Activated CD4-positive, alpha-beta T cell treated with anti-CD3 and anti-CD28 coated beads, Interleukin-2, amount 50 U/mL, for 24 hours (primary cell): ENCODE data around the gene SUPT5H.
A peak's percentile ranks its signal among the peaks of the same experiment; 100 is the strongest.

Experiments
- DNase-seq, 2 donors: peaks; one replicate each; pipeline ENCODE4 v3.0.0-alpha.2; 2020; ENCODE audit warnings: low read depth in 1 of 2, low spot score in 1 of 2

Gene SUPT5H

GRCh38 chr19:39496063-39496462 is 50.7 kb downstream of the SUPT5H start:
- no peak for DNase-seq

GRCh38 chr19:39497701-39497995 is 52.3 kb downstream of the SUPT5H start:
- no peak for DNase-seq

GRCh38 chr19:39497996-39498797 is 52.8 kb downstream of the SUPT5H start:
- no peak for DNase-seq

- DNase-seq: no peak
Observed at GRCh38 chr19:39498798-39499642, 53.6 kb downstream of the SUPT5H start, which contains the start of gene DLL3. Gene DLL3, plus strand, starts transcription at chr19:39498947. Its CDS starts 28 bp downstream, at chr19:39498975.

GRCh38 chr19:39499932-39500331 is 54.5 kb downstream of the SUPT5H start:
- DNase-seq: no peak

- no peak for DNase-seq
Observed at GRCh38 chr19:39500543-39500942, 55.2 kb downstream of the SUPT5H start.

- no peak for DNase-seq
Observed at GRCh38 chr19:39501340-39501739, 56.0 kb downstream of the SUPT5H start.

- peak; percentile 58 to 59 for DNase-seq
Observed at GRCh38 chr19:39502640-39503417, 57.4 kb downstream of the SUPT5H start.

GRCh38 chr19:39506598-39506943 is 61.2 kb downstream of the SUPT5H start:
- DNase-seq: no peak

- DNase-seq: peak; percentile 16 to 46
Observed at GRCh38 chr19:39506944-39507714, 61.7 kb downstream of the SUPT5H start.

- DNase-seq: no peak
Observed at GRCh38 chr19:39507715-39508364, 62.5 kb downstream of the SUPT5H start.

- DNase-seq: no peak
Observed at GRCh38 chr19:39508629-39509028, 63.2 kb downstream of the SUPT5H start.

GRCh38 chr19:39509233-39509632 is 63.9 kb downstream of the SUPT5H start:
- DNase-seq: no peak

GRCh38 chr19:39512988-39513387 is 67.6 kb downstream of the SUPT5H start:
- no peak for DNase-seq

- no peak for DNase-seq
Observed at GRCh38 chr19:39514840-39515550, 69.6 kb downstream of the SUPT5H start, which contains the start of gene SELENOV. Gene SELENOV, plus strand, starts transcription at chr19:39515139. Its CDS starts 74 bp downstream, at chr19:39515213.

GRCh38 chr19:39515551-39516191 is 70.3 kb downstream of the SUPT5H start:
- no peak for DNase-seq

GRCh38 chr19:39516270-39516669 is 70.9 kb downstream of the SUPT5H start:
- DNase-seq: no peak

- DNase-seq: no peak
Observed at GRCh38 chr19:39517432-39517831, 72.0 kb downstream of the SUPT5H start.

GRCh38 chr19:39518458-39518857 is 73.1 kb downstream of the SUPT5H start:
- no peak for DNase-seq
